Lower lobe of right lung (tissue), 2 donors: ENCODE results near the gene LGALS1. TPM values are rescaled to one million over a fixed set of nuclear protein-coding genes. Genes with fewer than 3 reads are reported as not detected.

Experiments
- ATAC-seq, 2 donors: fragments of 200-7000 bp; cut with Tn5 transposase; one replicate each; pipeline ENCODE4 v1.9.1; 2020 to 2022; ENCODE audit warnings: mild to moderate bottlenecking in 2 of 2, moderate library complexity in 2 of 2
- DNase-seq: peaks from one replicate; pipeline ENCODE4 v3.0.0-alpha.2; 2020
- H3K27ac ChIP-seq: fragments of 200-600 bp; one replicate; pipeline ENCODE4 v1.8.0; 2022
- H3K27me3 ChIP-seq: fragments of 200-600 bp; one replicate; pipeline ENCODE4 v1.8.0; 2022; ENCODE audit warnings: low read depth
- H3K36me3 ChIP-seq: fragments of 200-600 bp; one replicate; pipeline ENCODE4 v1.8.0; 2022; ENCODE audit warnings: mild to moderate bottlenecking
- H3K4me1 ChIP-seq: fragments of 200-600 bp; one replicate; pipeline ENCODE4 v1.8.0; 2022
- H3K4me3 ChIP-seq: fragments of 200-600 bp; one replicate; pipeline ENCODE4 v1.8.0; 2022; ENCODE audit warnings: mild to moderate bottlenecking
- H3K9me3 ChIP-seq: fragments of 200-600 bp; one replicate; pipeline ENCODE4 v1.8.0; 2022
- intact Hi-C: fragments of 100-400 bp; cut with DNase I; formaldehyde crosslinking; loops from one replicate; pipeline ENCODE4 v1.11.0; 2022
- total RNA-seq: library from RNA; stranded (reverse); fragmentation: NEBNext Ultra II Directional; extraction: Animal tissue kit (Norgen Biotek cat#: 25700); gene quantifications from one replicate; pipeline ENCODE4 v1.2.1, GENCODE V29; 2021
- TF ChIP-seq, protein P1 (sequence below): fragments of 200-600 bp; IDR thresholded peaks from one replicate; pipeline ENCODE4 v1.8.0; 2022; ENCODE audit warnings: antibody characterized with exemption, mild to moderate bottlenecking
- donor health status: DM: no; HTN: yes; CAD: no; lungs with severe emphysema.

The LGALS1 gene
- total RNA-seq, 1 donor from 2014 or later = 425 TPM

DNA sequence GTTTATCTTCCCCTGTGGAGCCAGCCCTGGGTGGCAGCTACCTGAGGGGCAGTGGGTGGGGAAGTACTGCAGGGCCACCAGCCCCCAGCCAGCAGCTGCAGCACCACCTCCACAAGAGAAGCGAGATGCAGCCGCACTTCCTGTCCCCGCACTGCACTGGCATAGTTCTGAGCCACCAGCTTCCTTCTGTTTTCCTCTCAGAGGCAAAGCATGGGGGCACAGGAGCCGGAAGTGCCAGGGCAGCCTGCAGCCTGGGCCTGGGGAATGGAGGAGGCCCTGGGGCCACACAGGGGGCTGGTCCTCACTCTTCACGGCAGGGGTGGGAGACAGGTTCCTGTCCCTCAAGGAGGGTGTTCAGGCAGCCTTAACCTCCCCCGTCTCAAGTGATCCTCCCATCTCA, 47.9 kb upstream of the LGALS1 start:
- DNase-seq = no peak
- intact Hi-C loops = no loop called here
- H3K27ac ChIP-seq = peak overlapping the region; percentile 56
- no peaks in the 10 kb centered on the region for H3K27me3 ChIP-seq
- H3K36me3 ChIP-seq = peaks cover 68% of the 10 kb centered on the region
- no peaks in the 10 kb centered on the region for H3K9me3 ChIP-seq
- peak in 1 of 2 donors; percentile 1 for ATAC-seq
- H3K4me3 ChIP-seq = no peak overlapping the region
- peaks cover 45% of the 10 kb centered on the region for H3K4me1 ChIP-seq
- TF ChIP-seq, protein P1, sequence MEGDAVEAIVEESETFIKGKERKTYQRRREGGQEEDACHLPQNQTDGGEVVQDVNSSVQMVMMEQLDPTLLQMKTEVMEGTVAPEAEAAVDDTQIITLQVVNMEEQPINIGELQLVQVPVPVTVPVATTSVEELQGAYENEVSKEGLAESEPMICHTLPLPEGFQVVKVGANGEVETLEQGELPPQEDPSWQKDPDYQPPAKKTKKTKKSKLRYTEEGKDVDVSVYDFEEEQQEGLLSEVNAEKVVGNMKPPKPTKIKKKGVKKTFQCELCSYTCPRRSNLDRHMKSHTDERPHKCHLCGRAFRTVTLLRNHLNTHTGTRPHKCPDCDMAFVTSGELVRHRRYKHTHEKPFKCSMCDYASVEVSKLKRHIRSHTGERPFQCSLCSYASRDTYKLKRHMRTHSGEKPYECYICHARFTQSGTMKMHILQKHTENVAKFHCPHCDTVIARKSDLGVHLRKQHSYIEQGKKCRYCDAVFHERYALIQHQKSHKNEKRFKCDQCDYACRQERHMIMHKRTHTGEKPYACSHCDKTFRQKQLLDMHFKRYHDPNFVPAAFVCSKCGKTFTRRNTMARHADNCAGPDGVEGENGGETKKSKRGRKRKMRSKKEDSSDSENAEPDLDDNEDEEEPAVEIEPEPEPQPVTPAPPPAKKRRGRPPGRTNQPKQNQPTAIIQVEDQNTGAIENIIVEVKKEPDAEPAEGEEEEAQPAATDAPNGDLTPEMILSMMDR = no peak

DNA sequence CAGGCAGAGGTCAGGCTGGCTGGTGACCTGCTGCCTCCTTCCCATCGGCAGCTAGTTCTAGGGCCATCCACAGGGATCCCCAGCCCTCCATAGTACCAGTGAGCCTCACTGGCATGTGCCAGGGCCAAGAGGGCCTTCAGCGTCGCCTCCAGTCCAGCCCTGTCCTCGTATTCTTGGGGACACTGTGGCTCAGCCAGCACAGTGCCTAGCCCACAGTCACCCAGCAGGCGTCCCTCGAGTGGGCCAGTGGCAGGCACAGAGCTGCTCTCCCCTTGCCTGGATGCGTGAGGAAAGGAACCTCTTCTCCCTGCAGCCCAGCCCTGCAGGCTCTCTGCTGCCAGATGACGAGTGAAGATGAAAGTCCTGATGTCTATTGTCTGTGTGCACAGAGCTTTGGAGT, 46.6 kb upstream of the LGALS1 start:
- H3K36me3 ChIP-seq = peaks cover 63% of the 10 kb centered on the region
- H3K27me3 ChIP-seq = no peaks in the 10 kb centered on the region
- H3K4me1 ChIP-seq = peaks cover 52% of the 10 kb centered on the region
- DNase-seq (no peak), ATAC-seq (no peak)
- no peaks in the 10 kb centered on the region for H3K9me3 ChIP-seq
- H3K27ac ChIP-seq = no peak overlapping the region
- TF ChIP-seq, protein P1 = no peak
- intact Hi-C loops = no loop called here
- no peak overlapping the region for H3K4me3 ChIP-seq

DNA sequence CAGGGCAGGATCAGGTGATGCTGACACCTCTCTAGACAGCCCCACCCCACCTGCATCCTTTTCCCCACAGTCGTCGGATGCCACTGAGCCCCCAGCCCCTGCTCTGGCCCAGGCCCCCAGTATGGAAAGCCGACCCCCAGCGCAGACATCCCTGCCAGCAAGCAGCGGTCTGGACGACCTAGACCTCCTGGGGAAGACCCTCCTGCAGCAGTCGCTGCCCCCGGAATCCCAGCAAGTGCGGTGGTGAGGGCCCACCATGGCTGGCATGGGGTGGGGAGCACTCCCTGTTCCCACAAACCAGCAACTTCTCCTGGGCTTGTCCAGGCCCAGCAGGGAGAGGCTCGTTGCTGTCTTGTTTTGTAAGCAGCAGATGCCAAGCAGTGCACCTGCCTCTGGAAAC, 45.5 kb upstream of the LGALS1 start:
- intact Hi-C loops = no loop called here
- TF ChIP-seq, protein P1 = no peak
- DNase-seq (no peak), ATAC-seq (no peak)
- Histone ChIP-seq H3K9me3 (no peaks in the 10 kb centered on the region), H3K27me3 (no peaks in the 10 kb centered on the region), H3K27ac (no peak overlapping the region), H3K36me3 (peaks cover 63% of the 10 kb centered on the region), H3K4me3 (no peak overlapping the region), H3K4me1 (peaks cover 60% of the 10 kb centered on the region)

DNA sequence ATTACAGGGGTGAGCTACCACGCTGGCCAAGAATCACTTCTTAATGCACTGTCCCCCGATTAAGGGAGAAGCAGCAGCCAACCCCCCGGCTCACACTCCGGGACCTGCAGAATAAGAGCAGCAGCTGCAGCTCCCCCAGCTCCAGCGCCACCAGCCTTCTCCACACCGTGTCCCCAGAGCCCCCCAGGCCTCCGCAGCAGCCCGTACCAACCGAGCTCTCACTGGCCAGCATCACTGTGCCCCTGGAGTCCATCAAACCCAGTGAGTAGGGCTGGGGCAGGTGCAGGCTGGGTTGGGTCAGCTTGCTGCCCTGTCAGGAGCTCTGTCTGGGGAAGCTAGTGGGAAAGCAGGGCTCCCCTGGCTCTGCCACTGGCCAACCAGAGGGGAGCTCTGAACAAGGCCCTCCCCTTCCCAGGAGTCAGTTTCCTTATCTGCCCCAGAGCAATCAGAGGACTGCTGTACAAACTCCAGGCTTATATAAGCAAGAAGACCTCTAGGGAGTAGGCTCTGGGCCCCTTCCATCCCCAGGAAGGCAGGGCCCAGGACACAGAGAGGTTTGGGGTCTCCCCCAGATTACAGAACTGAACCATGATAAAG, 44.5 kb upstream of the LGALS1 start:
- intact Hi-C loops = no loop called here
- peak overlapping the region; percentile 36 for H3K27ac ChIP-seq

DNA sequence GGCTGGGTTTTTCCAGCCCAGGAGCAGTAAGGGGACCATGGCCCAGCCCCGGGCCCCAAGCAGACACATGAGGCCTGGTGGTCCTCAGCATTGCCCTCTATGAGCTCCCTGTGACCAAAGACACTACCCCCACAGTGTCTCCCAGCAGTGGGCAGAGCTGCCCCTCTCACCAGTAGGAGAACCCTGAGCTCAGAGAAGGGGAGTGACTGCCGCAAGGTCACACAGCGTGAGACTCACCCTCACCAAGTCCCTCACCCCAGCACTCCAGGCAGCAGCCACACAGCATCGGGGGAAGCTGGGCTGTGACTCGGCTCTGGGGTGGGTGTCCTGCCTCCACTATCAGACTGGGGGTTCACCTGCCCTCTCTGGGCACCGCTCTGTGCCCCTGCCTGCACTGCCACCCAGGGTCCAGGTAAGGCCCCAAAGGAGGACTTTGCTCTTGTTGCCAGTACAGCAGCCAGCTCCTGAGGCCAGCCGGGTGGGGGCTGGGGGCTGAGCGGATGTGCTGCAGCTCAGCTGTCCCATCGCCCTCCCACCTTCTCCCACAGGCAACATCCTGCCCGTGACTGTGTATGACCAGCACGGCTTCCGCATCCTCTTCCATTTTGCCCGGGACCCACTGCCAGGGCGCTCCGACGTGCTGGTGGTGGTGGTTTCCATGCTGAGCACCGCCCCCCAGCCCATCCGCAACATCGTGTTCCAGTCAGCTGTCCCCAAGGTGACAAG, 43.8 kb upstream of the LGALS1 start:
- ATAC-seq (no peak), DNase-seq (no peak)
- no peaks in the 10 kb centered on the region for H3K27me3 ChIP-seq
- TF ChIP-seq, protein P1 = no peak
- H3K27ac ChIP-seq = peak overlapping the region; percentile 36
- intact Hi-C loops = no loop called here
- H3K4me3 ChIP-seq = no peak overlapping the region
- H3K9me3 ChIP-seq = no peaks in the 10 kb centered on the region
- H3K36me3 ChIP-seq = peaks cover 48% of the 10 kb centered on the region
- H3K4me1 ChIP-seq = peaks cover 60% of the 10 kb centered on the region

More for the DNA sequence above, 44.5 kb upstream of the LGALS1 start:
- TF ChIP-seq, protein P1 = no peak
- DNase-seq = no peak
- Histone ChIP-seq H3K27me3 (no peaks in the 10 kb centered on the region), H3K36me3 (peaks cover 55% of the 10 kb centered on the region), H3K4me1 (peaks cover 60% of the 10 kb centered on the region), H3K4me3 (no peak overlapping the region), H3K9me3 (no peaks in the 10 kb centered on the region)
- no peak for ATAC-seq
